Gastrocnemius medialis (tissue), 4 donors: ENCODE results near the gene TRAPPC3.

ENCODE experiments used
- CTCF ChIP-seq, 5 experiments: fragments of 450-650 bp in 3 of 5; fragments of 200-600 bp in 2 of 5; sonication (generic) in 2 of 5; IDR thresholded peaks in 4 of 5; conservative IDR thresholded peaks in 1 of 5; 1 replicate in 4 of 5; 2 replicates in 1 of 5; pipeline ENCODE4 v1.5.1; 2016 to 2019; ENCODE audit warnings: antibody characterized with exemption in 5 of 5, mild to moderate bottlenecking in 3 of 5, moderate library complexity in 3 of 5
- POLR2A ChIP-seq, 2 donors: fragments of 450-650 bp; IDR thresholded peaks; one replicate each; pipeline ENCODE4 v1.6.1; 2017; ENCODE audit warnings: antibody characterized with exemption in 2 of 2, mild to moderate bottlenecking in 2 of 2, moderate library complexity in 2 of 2

GRCh38 chr1:36092166-36092797 is 57.0 kb downstream of the TRAPPC3 start:
- TF ChIP-seq CTCF (IDR thresholded peaks at IDR 0.05 in 4 of 5, conservative IDR thresholded peaks at IDR 0.05 in 1 of 5) (no peak), POLR2A (IDR thresholded peaks at IDR 0.05) (no peak)
